Measurements from ENCODE around the gene TMEM17. TPM values are rescaled to one million over a fixed set of nuclear protein-coding genes. Genes with fewer than 3 reads are reported as not detected.
"Not testable (repeated sequence)": the region's sequence is repeated elsewhere in the genome, so short reads cannot be mapped to it uniquely, and the experiment has no call there.

The TMEM17 gene
- total RNA-seq, 2 donors from 2014 or later, result 0.42 to 2.7 TPM

DNA sequence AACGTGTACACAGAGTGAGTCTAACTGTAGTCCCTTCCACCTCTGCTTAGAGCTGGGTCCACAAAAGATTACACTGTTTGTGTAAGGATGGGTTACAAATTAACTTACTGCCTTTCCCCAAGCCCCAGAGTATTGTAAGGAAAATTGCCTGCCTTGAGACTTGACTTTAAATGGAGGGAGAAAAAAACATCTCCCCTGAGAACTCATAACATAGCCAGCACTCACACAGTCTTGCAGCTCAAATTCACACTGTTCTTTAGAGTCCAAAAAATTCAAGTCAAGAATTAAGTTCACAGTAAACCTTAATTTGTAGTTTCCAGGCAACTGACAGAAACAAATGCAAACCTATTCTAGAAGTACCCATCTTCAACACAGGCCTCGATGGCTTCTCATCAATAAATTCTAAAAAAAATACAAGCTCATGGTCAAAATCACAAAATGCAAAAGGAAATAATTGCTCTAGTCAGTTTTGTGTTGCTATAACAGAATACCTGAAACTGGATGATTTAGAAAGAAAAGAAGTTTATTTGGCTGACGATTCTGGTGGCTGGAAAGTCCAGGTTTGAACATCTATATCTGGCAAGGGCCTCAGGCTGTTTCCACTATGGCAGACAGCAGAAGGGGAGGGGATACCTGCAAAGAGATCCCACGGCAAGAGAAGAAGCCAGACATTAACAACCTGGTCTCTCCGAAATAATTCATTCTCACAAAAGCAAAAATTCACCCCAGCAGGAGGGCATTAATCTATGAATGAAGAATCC is 34.6 kb upstream of the TMEM17 start:
- Histone ChIP-seq H3K4me3 (no peak overlapping the region), H3K4me1 (ENCODE audit: control insufficient read depth in 1 of 2, low read depth in 2 of 2) (no peaks in the 10 kb centered on the region), H3K36me3 (no peaks in the 10 kb centered on the region), H3K27me3 (replicated peaks; ENCODE audit: insufficient read depth) (no peaks in the 10 kb centered on the region), H3K27ac (no peak overlapping the region), H3K9me3 (no peaks in the 10 kb centered on the region)
- TF ChIP-seq, protein P1, sequence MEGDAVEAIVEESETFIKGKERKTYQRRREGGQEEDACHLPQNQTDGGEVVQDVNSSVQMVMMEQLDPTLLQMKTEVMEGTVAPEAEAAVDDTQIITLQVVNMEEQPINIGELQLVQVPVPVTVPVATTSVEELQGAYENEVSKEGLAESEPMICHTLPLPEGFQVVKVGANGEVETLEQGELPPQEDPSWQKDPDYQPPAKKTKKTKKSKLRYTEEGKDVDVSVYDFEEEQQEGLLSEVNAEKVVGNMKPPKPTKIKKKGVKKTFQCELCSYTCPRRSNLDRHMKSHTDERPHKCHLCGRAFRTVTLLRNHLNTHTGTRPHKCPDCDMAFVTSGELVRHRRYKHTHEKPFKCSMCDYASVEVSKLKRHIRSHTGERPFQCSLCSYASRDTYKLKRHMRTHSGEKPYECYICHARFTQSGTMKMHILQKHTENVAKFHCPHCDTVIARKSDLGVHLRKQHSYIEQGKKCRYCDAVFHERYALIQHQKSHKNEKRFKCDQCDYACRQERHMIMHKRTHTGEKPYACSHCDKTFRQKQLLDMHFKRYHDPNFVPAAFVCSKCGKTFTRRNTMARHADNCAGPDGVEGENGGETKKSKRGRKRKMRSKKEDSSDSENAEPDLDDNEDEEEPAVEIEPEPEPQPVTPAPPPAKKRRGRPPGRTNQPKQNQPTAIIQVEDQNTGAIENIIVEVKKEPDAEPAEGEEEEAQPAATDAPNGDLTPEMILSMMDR (IDR thresholded peaks at IDR 0.05), result no peak
- DNase-seq (ENCODE audit: low spot score) (no peak), ATAC-seq (ENCODE audit: insufficient number of reproducible peaks, low FRiP score, low read depth) (no peak)

DNA sequence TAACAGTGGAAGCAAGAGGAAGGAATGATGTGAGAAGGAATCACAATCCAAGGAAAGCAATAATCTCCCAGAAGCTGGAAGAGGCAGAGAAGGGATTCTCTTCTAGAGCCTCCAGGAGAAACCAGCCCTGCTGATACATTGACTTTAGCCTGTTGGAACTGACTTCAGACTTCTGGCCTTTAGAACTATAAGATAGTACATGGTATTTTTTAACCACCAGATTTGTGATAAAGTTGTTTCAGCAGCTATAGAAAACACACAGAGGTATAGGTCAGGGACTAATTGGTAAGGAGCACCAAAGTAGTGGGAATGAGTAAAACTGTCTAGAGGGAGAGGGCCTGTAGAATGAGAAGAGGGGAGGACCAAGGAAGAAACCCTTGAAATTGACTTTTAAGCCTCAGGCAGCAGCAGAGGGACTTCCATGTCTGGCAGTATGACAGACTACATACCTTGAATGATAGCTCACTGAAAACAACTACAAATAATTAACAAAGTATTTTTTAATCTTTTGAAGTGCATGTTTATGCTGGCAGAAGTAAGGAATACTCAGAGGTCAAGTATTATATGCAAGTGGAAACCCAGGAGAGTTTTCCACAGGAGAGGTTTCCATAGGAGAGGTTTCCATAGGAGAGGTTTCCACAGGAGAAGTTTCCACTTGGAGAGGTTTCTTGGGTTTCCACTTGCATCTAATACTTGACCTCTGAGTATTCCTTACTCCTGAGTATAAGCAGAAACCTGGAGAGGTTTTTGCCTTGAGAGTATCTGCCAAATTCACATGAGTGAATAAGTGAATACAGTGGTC is 33.8 kb upstream of the TMEM17 start:
- DNase-seq (ENCODE audit: low spot score), result no peak
- Histone ChIP-seq H3K27me3 (replicated peaks; ENCODE audit: insufficient read depth) (no peaks in the 10 kb centered on the region), H3K9me3 (no peaks in the 10 kb centered on the region), H3K4me3 (no peak overlapping the region), H3K4me1 (ENCODE audit: control insufficient read depth in 1 of 2, low read depth in 2 of 2) (no peaks in the 10 kb centered on the region), H3K27ac (no peak overlapping the region), H3K36me3 (no peaks in the 10 kb centered on the region)
- TF ChIP-seq, protein P1 (IDR thresholded peaks at IDR 0.05), result no peak
- no peak for ATAC-seq (ENCODE audit: insufficient number of reproducible peaks, low FRiP score, low read depth)

DNA sequence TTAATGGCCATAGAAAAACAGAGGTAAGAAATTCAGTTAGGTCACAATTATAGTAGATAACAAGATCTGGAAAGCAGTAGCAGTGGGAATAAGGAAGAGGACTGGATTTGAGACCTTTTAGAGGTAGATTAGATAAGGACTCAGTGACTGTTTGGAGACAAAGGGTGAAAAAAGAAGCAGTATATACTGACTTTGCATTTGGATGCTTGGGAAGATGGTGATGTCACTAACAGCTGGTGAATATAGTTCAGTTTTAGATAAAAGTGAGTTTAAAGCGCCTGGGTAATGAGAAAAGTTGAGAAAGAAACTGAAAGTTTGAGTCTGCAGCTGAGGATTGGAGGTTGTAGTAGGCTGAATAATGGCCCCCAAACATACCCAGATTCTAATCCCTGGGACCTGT is 32.8 kb upstream of the TMEM17 start:
- H3K36me3 ChIP-seq, result no peaks in the 10 kb centered on the region
- H3K27ac ChIP-seq, result no peak overlapping the region
- no peak overlapping the region for H3K4me3 ChIP-seq
- TF ChIP-seq, protein P1 (IDR thresholded peaks at IDR 0.05), result no peak
- ATAC-seq (ENCODE audit: insufficient number of reproducible peaks, low FRiP score, low read depth) (no peak), DNase-seq (ENCODE audit: low spot score) (no peak)
- no peaks in the 10 kb centered on the region for H3K27me3 ChIP-seq (replicated peaks; ENCODE audit: insufficient read depth)
- H3K9me3 ChIP-seq, result no peaks in the 10 kb centered on the region
- H3K4me1 ChIP-seq (ENCODE audit: control insufficient read depth in 1 of 2, low read depth in 2 of 2), result no peaks in the 10 kb centered on the region

DNA sequence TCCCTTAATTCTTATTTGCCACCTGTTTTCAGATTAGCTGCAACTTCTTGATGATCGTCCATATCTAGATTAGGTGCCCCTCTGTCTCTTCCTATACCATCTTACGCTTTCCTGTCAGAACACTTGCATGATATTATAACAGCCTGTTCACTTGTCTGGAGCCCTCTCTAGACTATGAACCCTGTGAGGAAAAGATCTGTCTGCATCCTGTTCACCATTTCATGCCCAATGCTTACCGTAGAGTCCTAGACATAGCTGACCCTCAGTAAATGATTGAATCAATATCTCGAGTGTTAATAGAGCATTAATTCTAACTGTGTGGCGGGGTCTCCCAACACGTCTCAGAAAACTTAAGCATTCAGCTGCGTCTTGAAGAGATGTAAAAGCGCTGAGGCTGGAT is 31.8 kb upstream of the TMEM17 start:
- ATAC-seq (ENCODE audit: insufficient number of reproducible peaks, low FRiP score, low read depth), result no peak
- Histone ChIP-seq H3K4me1 (ENCODE audit: control insufficient read depth in 1 of 2, low read depth in 2 of 2) (no peaks in the 10 kb centered on the region), H3K9me3 (no peaks in the 10 kb centered on the region), H3K27me3 (replicated peaks; ENCODE audit: insufficient read depth) (no peaks in the 10 kb centered on the region), H3K27ac (no peak overlapping the region), H3K36me3 (no peaks in the 10 kb centered on the region), H3K4me3 (no peak overlapping the region)
- no peak for DNase-seq (ENCODE audit: low spot score)
- TF ChIP-seq, protein P1 (IDR thresholded peaks at IDR 0.05), result no peak

DNA sequence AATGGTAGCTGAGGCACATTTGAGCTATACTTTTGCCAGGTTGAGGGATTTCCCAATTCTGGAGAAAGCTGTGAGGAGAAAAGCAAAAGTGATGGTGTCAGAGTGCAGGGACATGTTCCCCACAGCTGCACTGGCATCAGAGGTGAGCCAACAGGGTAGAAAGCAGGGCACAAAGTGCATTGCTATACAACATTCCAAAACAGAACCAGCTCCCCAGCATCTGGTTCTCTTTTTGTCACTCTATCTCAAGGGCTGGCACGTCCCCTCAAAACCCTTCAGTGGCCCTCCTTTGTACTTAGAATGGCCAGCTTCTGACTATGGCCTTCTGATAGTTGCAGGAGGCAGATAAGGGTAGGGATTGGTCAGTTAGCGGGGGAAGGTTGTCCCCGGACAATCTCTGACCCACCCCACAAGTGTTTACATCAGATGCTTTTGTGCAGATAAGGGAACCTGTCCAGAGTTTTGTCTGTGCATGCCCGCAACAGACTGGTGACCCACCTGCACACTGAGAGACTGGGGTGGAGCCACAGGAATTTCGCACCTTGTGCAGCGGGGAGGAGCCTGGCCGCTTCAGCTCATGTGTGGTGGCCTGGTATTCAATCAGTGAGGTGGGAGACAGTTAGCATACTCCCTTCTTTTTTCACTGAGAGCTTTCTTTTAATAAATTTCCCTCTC is 31.0 kb upstream of the TMEM17 start:
- Histone ChIP-seq H3K36me3 (no peaks in the 10 kb centered on the region), H3K4me1 (ENCODE audit: control insufficient read depth in 1 of 2, low read depth in 2 of 2) (no peaks in the 10 kb centered on the region), H3K9me3 (no peaks in the 10 kb centered on the region), H3K27ac (no peak overlapping the region), H3K4me3 (no peak overlapping the region), H3K27me3 (replicated peaks; ENCODE audit: insufficient read depth) (no peaks in the 10 kb centered on the region)
- DNase-seq (ENCODE audit: low spot score) (no peak), ATAC-seq (ENCODE audit: insufficient number of reproducible peaks, low FRiP score, low read depth) (no peak)
- TF ChIP-seq, protein P1 (IDR thresholded peaks at IDR 0.05), result no peak

DNA sequence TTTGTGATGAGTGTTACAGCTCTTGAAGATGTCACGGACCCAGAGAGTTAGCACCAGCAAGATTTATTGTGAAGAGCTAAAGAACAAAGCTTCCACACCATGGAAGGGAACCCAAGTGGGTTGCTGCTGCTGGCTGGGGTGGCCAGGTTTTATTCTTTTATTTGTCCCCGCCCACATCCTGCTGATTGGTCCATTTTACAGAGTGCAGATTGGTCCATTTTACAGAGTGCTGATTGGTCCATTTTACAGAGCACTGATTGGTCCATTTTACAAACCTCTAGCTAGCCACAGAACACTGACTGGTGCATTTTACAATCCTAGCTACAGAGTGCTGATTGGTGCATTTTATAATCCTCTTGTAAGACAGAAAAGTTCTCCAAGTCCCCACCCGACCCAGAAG is 29.5 kb upstream of the TMEM17 start:
- H3K27me3 ChIP-seq (replicated peaks; ENCODE audit: insufficient read depth); ATAC-seq (ENCODE audit: insufficient number of reproducible peaks, low FRiP score, low read depth); H3K27ac ChIP-seq; H3K9me3 ChIP-seq; H3K4me1 ChIP-seq (ENCODE audit: control insufficient read depth in 1 of 2, low read depth in 2 of 2); DNase-seq (ENCODE audit: low spot score); H3K36me3 ChIP-seq; H3K4me3 ChIP-seq: not testable (repeated sequence)
